ENCODE measurements around the gene PLXNA4. TPM values are rescaled to one million over a fixed set of nuclear protein-coding genes. Genes with fewer than 3 reads are reported as not detected.

PLXNA4 gene
- total and polyA plus RNA-seq, 9 of the 15 experiments (the other 6 are each of a cell fraction or from before 2014, with no cell fraction given): under 0.01 to 0.09 TPM; not detected in 7

DNA sequence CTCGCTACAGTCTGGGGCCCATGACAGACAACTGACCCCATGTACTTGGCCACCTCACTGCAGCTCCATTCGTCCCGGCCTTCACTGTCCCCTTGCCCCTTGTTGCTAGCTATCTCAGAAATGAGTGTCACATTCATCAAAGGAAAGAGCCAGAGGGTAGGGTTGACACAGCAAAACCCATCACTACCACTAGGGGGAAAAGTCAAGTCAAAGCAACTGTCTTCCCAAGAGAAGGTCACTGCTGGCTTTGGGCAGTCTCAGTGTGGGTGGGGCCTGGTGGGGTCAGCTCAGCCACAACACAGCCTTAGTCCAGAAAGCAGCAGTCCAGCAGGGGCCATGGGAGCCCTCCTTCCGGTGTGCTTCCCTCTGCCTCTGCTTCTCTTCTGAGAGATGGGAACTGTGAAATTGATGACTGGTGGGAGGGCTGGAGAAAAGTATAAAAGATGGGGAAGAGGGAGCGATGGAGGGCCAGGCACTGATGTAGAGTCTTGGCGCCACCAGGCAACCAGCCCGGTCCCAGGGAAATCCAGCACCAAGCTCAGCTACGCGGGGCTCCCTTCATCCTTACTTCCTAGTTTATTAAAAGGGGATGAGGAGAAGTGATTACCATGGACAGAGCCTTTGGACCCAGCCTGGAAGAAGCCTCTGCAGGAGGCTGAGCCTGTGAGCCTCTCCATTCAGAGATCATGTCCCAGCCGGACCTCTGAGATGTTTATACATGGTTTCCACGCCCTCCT is 58.0 kb downstream of the PLXNA4 start (continued):
- TF ChIP-seq, protein P1, sequence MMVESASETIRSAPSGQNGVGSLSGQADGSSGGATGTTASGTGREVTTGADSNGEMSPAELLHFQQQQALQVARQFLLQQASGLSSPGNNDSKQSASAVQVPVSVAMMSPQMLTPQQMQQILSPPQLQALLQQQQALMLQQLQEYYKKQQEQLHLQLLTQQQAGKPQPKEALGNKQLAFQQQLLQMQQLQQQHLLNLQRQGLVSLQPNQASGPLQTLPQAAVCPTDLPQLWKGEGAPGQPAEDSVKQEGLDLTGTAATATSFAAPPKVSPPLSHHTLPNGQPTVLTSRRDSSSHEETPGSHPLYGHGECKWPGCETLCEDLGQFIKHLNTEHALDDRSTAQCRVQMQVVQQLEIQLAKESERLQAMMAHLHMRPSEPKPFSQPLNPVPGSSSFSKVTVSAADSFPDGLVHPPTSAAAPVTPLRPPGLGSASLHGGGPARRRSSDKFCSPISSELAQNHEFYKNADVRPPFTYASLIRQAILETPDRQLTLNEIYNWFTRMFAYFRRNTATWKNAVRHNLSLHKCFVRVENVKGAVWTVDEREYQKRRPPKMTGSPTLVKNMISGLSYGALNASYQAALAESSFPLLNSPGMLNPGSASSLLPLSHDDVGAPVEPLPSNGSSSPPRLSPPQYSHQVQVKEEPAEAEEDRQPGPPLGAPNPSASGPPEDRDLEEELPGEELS (CRISPR knock-in tag; IDR thresholded peaks at IDR 0.05; ENCODE audit: borderline replicate concordance): no peak
- TF ChIP-seq, protein P2, sequence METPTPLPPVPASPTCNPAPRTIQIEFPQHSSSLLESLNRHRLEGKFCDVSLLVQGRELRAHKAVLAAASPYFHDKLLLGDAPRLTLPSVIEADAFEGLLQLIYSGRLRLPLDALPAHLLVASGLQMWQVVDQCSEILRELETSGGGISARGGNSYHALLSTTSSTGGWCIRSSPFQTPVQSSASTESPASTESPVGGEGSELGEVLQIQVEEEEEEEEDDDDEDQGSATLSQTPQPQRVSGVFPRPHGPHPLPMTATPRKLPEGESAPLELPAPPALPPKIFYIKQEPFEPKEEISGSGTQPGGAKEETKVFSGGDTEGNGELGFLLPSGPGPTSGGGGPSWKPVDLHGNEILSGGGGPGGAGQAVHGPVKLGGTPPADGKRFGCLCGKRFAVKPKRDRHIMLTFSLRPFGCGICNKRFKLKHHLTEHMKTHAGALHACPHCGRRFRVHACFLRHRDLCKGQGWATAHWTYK (CRISPR knock-in tag; IDR thresholded peaks at IDR 0.05): no peak
- TF ChIP-seq SIRT6 (IDR thresholded peaks at IDR 0.05; ENCODE audit: low read depth, low read length) (no peak), CCAR2 (IDR thresholded peaks at IDR 0.05; ENCODE audit: low read depth, low read length) (no peak), RAD51 (IDR thresholded peaks at IDR 0.05; ENCODE audit: borderline replicate concordance, low read depth) (no peak), ETS2 (tag; IDR thresholded peaks at IDR 0.05; ENCODE audit: borderline replicate concordance, poor library complexity, severe bottlenecking) (no peak), FOXM1 (IDR thresholded peaks at IDR 0.05; ENCODE audit: low read depth) (no peak), FOXM1 (CRISPR knock-in tag; IDR thresholded peaks at IDR 0.05; ENCODE audit: low read depth) (no peak), HDAC3 (IDR thresholded peaks at IDR 0.05; ENCODE audit: borderline replicate concordance, partially characterized antibody) (no peak), ERF (CRISPR knock-in tag; IDR thresholded peaks at IDR 0.05) (no peak), NRF1 (conservative IDR thresholded peaks at IDR 0.05 in 1 of 2, IDR thresholded peaks at IDR 0.05 in 1 of 2) (no peak), PHB2 (IDR thresholded peaks at IDR 0.05; ENCODE audit: low read depth) (no peak), JUN (IDR thresholded peaks at IDR 0.05; ENCODE audit: borderline replicate concordance, low read depth, low read length) (no peak), JUN (CRISPR knock-in tag; IDR thresholded peaks at IDR 0.05; ENCODE audit: borderline replicate concordance) (no peak), MIER1 (IDR thresholded peaks at IDR 0.05; ENCODE audit: low read depth) (no peak; the same call in 1 of the 2 replicates), ZBTB1 (CRISPR knock-in tag; IDR thresholded peaks at IDR 0.05; ENCODE audit: borderline replicate concordance, low read depth) (no peak), ZFP36 (IDR thresholded peaks at IDR 0.05; ENCODE audit: low read depth, low read length, partially characterized antibody) (no peak), KDM5B (IDR thresholded peaks at IDR 0.05; ENCODE audit: insufficient replicate concordance, low read depth, low read length) (no peak), SMAD2 (IDR thresholded peaks at IDR 0.05; ENCODE audit: low read depth, low read length) (no peak)
- TF ChIP-seq, protein P3, sequence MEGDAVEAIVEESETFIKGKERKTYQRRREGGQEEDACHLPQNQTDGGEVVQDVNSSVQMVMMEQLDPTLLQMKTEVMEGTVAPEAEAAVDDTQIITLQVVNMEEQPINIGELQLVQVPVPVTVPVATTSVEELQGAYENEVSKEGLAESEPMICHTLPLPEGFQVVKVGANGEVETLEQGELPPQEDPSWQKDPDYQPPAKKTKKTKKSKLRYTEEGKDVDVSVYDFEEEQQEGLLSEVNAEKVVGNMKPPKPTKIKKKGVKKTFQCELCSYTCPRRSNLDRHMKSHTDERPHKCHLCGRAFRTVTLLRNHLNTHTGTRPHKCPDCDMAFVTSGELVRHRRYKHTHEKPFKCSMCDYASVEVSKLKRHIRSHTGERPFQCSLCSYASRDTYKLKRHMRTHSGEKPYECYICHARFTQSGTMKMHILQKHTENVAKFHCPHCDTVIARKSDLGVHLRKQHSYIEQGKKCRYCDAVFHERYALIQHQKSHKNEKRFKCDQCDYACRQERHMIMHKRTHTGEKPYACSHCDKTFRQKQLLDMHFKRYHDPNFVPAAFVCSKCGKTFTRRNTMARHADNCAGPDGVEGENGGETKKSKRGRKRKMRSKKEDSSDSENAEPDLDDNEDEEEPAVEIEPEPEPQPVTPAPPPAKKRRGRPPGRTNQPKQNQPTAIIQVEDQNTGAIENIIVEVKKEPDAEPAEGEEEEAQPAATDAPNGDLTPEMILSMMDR (IDR thresholded peaks at IDR 0.05 in 2 of 3, conservative IDR thresholded peaks at IDR 0.05 in 1 of 3; ENCODE audit: insufficient read depth in 2 of 3, low read depth in 1 of 3, low read length in 3 of 3): peak; percentile 57 to 81 (median 67)
- TF ChIP-seq, protein P4, sequence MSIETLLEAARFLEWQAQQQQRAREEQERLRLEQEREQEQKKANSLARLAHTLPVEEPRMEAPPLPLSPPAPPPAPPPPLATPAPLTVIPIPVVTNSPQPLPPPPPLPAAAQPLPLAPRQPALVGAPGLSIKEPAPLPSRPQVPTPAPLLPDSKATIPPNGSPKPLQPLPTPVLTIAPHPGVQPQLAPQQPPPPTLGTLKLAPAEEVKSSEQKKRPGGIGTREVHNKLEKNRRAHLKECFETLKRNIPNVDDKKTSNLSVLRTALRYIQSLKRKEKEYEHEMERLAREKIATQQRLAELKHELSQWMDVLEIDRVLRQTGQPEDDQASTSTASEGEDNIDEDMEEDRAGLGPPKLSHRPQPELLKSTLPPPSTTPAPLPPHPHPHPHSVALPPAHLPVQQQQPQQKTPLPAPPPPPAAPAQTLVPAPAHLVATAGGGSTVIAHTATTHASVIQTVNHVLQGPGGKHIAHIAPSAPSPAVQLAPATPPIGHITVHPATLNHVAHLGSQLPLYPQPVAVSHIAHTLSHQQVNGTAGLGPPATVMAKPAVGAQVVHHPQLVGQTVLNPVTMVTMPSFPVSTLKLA (conservative IDR thresholded peaks at IDR 0.05): no peak
